ENCODE measurements around the gene SMG1. TPM values are rescaled to one million over a fixed set of nuclear protein-coding genes. Genes with fewer than 3 reads are reported as not detected.
A peak's percentile ranks its signal among the peaks of the same experiment; 100 is the strongest.

The SMG1 gene
- total and polyA plus RNA-seq, 2 of the 13 experiments (the other 11 are each of a cell fraction or from before 2014, with no cell fraction given) = 48.7 to 53.7 TPM

GRCh38 chr16:18932243-18932987 is 6.2 kb upstream of the SMG1 start (continued):
- TF ChIP-seq JUND (CRISPR knock-in tag; IDR thresholded peaks at IDR 0.05) (no peak), NR3C1 (CRISPR knock-in tag; IDR thresholded peaks at IDR 0.05) (no peak), ZNF513 (CRISPR knock-in tag; conservative IDR thresholded peaks at IDR 0.05) (no peak), TOE1 (CRISPR knock-in tag; IDR thresholded peaks at IDR 0.05) (no peak), ZNF468 (CRISPR knock-in tag; IDR thresholded peaks at IDR 0.05) (no peak), ASH2L (IDR thresholded peaks at IDR 0.05; ENCODE audit: insufficient read length, low read depth, low read length) (peak; percentile 16), ATRX (CRISPR knock-in tag; IDR thresholded peaks at IDR 0.05; ENCODE audit: borderline replicate concordance) (no peak), ZFP36L2 (CRISPR knock-in tag; IDR thresholded peaks at IDR 0.05) (no peak), ZNF644 (CRISPR knock-in tag; IDR thresholded peaks at IDR 0.05; ENCODE audit: low read depth) (no peak), KLF12 (CRISPR knock-in tag; IDR thresholded peaks at IDR 0.05; ENCODE audit: borderline replicate concordance) (no peak), REL (CRISPR knock-in tag; conservative IDR thresholded peaks at IDR 0.05) (no peak), ZNF598 (CRISPR knock-in tag; IDR thresholded peaks at IDR 0.05; ENCODE audit: borderline replicate concordance) (no peak), NAIF1 (CRISPR knock-in tag; IDR thresholded peaks at IDR 0.05; ENCODE audit: borderline replicate concordance) (no peak), SNRNP70 (IDR thresholded peaks at IDR 0.05; ENCODE audit: low read depth, low read length) (no peak), ZNF556 (CRISPR knock-in tag; IDR thresholded peaks at IDR 0.05; ENCODE audit: borderline replicate concordance) (no peak), SSRP1 (CRISPR knock-in tag; IDR thresholded peaks at IDR 0.05) (no peak), SMC3 (IDR thresholded peaks at IDR 0.05; ENCODE audit: low read length) (no peak), ZNF318 (CRISPR knock-in tag; IDR thresholded peaks at IDR 0.05) (no peak), ATF6 (CRISPR knock-in tag; conservative IDR thresholded peaks at IDR 0.05) (no peak)
